ENCODE measurements around the gene PXDN.
A peak's percentile ranks its signal among the peaks of the same experiment; 100 is the strongest.
"Not testable (repeated sequence)": the region's sequence is repeated elsewhere in the genome, so short reads cannot be mapped to it uniquely, and the experiment has no call there.

Gene PXDN

DNA sequence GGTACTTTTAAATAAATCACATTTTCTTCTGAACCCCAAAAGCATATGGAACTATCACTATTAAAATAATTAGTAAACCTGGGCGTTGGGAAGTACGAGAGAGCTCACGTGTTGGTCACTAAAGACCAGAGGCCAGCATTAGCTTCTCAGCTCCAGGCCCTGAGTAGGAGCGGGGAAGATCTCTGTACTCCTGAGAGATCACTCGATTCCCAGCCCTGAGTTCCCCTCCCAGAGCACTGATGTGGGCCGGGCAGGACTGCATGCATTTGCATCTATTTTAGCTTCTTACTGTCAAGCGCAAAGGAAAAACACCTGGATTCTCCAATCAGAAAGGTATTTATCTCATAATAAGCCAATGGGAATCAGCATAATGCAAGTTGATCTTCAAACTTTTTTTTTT is 6.2 kb downstream of the PXDN start:
- TF ChIP-seq, protein P1, sequence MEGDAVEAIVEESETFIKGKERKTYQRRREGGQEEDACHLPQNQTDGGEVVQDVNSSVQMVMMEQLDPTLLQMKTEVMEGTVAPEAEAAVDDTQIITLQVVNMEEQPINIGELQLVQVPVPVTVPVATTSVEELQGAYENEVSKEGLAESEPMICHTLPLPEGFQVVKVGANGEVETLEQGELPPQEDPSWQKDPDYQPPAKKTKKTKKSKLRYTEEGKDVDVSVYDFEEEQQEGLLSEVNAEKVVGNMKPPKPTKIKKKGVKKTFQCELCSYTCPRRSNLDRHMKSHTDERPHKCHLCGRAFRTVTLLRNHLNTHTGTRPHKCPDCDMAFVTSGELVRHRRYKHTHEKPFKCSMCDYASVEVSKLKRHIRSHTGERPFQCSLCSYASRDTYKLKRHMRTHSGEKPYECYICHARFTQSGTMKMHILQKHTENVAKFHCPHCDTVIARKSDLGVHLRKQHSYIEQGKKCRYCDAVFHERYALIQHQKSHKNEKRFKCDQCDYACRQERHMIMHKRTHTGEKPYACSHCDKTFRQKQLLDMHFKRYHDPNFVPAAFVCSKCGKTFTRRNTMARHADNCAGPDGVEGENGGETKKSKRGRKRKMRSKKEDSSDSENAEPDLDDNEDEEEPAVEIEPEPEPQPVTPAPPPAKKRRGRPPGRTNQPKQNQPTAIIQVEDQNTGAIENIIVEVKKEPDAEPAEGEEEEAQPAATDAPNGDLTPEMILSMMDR (conservative IDR thresholded peaks at IDR 0.05; ENCODE audit: low read depth, low read length) = no peak
- H3K4me3 ChIP-seq (ENCODE audit: low read length) = no peak overlapping the region
- no peak for DNase-seq (ENCODE audit: low read depth)

DNA sequence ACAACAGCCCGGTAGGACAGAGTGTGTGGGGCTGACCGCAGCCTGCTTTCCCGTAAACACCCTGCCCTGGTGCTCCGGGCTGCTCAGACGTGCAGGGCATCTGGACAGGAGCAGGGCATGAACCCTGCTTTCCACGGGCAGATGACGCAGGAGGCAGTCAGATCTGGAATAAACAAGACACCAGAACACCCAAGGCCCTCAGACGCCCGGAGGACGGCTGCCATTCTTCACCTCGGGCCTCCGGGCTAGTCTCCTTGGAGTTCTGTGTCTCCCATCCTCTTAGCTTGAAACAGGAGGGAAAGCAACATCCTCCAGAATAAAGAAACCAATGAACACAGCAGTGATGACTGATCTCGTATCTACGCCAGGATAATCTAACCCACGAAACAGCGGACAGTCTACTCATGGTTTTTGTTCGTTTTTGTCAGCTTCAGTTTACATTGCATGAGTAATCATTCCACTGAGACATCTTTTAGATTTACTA is 7.3 kb downstream of the PXDN start:
- DNase-seq (ENCODE audit: low read depth) = no peak
- TF ChIP-seq, protein P1 (conservative IDR thresholded peaks at IDR 0.05; ENCODE audit: low read depth, low read length) = no peak
- no peak overlapping the region for H3K4me3 ChIP-seq (ENCODE audit: low read length)

DNA sequence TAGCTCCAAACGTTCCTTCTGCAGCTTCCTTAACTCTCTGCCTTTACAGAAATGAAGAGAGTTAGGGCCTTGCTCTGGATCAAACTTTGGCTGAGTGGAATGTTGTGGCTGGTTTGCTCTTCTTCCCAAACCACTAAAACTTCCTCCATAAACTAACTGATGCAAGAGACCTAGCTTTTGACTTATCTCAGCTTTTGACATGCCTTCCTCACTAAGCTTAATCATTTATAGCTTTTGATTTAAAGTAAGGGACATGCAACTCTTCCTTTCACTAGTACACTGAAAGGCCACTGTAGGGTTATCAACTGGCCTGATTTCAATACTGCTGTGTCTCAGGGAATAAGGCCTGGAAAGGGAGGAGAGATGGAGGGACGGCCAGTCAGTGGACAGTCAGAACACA is 8.3 kb downstream of the PXDN start:
- DNase-seq (ENCODE audit: low read depth) = no peak
- TF ChIP-seq, protein P1 (conservative IDR thresholded peaks at IDR 0.05; ENCODE audit: low read depth, low read length) = no peak
- no peak overlapping the region for H3K4me3 ChIP-seq (ENCODE audit: low read length)

DNA sequence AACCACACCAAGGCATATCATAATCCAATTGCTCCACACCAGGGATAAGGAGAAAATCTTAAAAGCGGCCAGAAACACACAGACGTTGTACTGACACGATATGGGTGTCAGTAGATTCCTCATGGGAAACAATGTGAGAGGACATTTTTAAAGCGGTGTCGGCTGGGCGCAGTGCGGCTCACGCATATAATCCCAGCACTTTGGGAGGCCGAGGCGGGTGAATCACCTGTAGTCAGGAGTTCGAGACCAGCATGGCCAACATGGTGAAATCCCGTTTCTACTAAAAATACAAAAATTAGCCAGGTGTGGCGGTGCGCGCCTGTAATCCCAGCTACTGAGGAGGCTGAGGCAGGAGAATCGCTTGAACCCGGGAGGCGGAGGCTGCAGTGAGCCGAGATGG is 11.0 kb downstream of the PXDN start:
- H3K4me3 ChIP-seq (ENCODE audit: low read length); DNase-seq (ENCODE audit: low read depth): not testable (repeated sequence)

DNA sequence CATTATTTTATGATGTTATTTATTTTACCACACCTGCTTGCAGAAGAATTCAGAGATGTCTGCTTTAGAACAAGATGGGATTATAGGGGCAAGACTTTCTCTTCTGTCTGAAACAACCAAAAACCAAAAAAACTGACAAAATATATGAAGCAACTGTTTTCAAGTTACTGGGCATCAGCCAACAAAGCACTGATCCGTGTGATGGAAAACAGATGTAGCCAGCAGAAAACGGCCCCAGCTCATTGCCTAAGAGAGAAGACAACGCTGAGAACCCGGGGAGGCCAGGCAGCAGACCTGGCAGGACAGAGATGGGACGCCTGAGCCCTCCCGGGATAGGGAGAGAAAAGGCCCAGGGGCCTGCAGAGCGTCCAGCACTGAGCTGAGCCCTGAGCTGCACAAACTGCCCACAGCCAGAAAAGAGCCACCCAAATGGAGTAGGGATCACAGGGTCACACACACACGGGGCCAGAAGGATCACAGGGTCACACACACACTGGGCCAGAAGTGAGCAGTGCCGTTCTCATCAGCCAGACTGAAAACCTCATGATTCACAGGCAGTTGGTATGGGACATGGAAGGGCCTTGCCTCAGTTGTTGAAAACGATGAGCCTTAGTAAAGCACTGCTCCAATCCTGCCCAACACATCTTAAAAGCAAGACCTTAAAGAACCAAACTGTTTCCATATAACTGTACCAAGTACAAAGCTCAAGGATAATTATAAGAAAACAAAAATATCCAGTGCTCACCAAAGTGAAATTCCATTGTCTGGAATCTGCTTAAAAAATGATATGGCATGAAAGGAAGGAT is 12.1 kb downstream of the PXDN start:
- TF ChIP-seq, protein P1 (conservative IDR thresholded peaks at IDR 0.05; ENCODE audit: low read depth, low read length) = no peak
- DNase-seq (ENCODE audit: low read depth) = no peak
- no peak overlapping the region for H3K4me3 ChIP-seq (ENCODE audit: low read length)

- no peak overlapping the region for H3K4me3 ChIP-seq (ENCODE audit: low read length)
- TF ChIP-seq, protein P1 (conservative IDR thresholded peaks at IDR 0.05; ENCODE audit: low read depth, low read length) = no peak
- peak; percentile 95 for DNase-seq (ENCODE audit: low read depth)
These were observed 12.8 kb downstream of the PXDN start for GRCh38 chr2:1731447-1731962.

- H3K4me3 ChIP-seq (ENCODE audit: low read length) = no peak overlapping the region
- DNase-seq (ENCODE audit: low read depth) = no peak
These were observed 14.0 kb downstream of the PXDN start for GRCh38 chr2:1730015-1730927.

More at GRCh38 chr2:1730015-1730927, 14.0 kb downstream of the PXDN start:
- TF ChIP-seq, protein P1 (conservative IDR thresholded peaks at IDR 0.05; ENCODE audit: low read depth, low read length) = no peak
